Nephron progenitor cell (in vitro differentiated cells): ENCODE results near the gene CREBBP.

Experiments used
- DNase-seq: peaks from one replicate; pipeline ENCODE4 v3.0.0; 2021
- H3K27ac Mint-ChIP-seq: 2 replicates; pipeline ENCODE4 v1.8.0; 2021; ENCODE audit warnings: mild to moderate bottlenecking, moderate library complexity, mixed read lengths
- H3K27me3 Mint-ChIP-seq: 2 replicates; pipeline ENCODE4 v1.8.0; 2021; ENCODE audit warnings: mild to moderate bottlenecking, low read depth, mixed read lengths; ENCODE audit not compliant: poor library complexity
- H3K36me3 Mint-ChIP-seq: 2 replicates; pipeline ENCODE4 v1.8.0; 2021; ENCODE audit warnings: low read depth, mixed read lengths
- H3K4me1 Mint-ChIP-seq: 2 replicates; pipeline ENCODE4 v1.8.0; 2021; ENCODE audit warnings: mixed read lengths
- H3K4me3 Mint-ChIP-seq: 2 replicates; pipeline ENCODE4 v1.8.0; 2021; ENCODE audit warnings: mild to moderate bottlenecking, moderate library complexity, mixed read lengths
- H3K9me3 Mint-ChIP-seq: 2 replicates; pipeline ENCODE4 v1.8.0; 2021; ENCODE audit warnings: mild to moderate bottlenecking, moderate library complexity, mixed read lengths
- TF ChIP-seq, protein P1 (sequence below): fragments of 200-600 bp; sonication (generic); IDR thresholded peaks from 2 replicates; pipeline ENCODE4 v1.5.0; 2021; ENCODE audit warnings: antibody characterized with exemption

CREBBP gene

GRCh38 chr16:3792472-3793012, 88.0 kb downstream of the CREBBP start:
- Mint-ChIP-seq H3K36me3 (peaks cover 38% of the 10 kb centered on the region), H3K27ac (peak overlapping the region; percentile 74), H3K9me3 (no peaks in the 10 kb centered on the region), H3K27me3 (no peaks in the 10 kb centered on the region), H3K4me1 (peaks cover 7% of the 10 kb centered on the region), H3K4me3 (no peak overlapping the region)
- TF ChIP-seq, protein P1, sequence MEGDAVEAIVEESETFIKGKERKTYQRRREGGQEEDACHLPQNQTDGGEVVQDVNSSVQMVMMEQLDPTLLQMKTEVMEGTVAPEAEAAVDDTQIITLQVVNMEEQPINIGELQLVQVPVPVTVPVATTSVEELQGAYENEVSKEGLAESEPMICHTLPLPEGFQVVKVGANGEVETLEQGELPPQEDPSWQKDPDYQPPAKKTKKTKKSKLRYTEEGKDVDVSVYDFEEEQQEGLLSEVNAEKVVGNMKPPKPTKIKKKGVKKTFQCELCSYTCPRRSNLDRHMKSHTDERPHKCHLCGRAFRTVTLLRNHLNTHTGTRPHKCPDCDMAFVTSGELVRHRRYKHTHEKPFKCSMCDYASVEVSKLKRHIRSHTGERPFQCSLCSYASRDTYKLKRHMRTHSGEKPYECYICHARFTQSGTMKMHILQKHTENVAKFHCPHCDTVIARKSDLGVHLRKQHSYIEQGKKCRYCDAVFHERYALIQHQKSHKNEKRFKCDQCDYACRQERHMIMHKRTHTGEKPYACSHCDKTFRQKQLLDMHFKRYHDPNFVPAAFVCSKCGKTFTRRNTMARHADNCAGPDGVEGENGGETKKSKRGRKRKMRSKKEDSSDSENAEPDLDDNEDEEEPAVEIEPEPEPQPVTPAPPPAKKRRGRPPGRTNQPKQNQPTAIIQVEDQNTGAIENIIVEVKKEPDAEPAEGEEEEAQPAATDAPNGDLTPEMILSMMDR: no peak
- DNase-seq: no peak

DNA sequence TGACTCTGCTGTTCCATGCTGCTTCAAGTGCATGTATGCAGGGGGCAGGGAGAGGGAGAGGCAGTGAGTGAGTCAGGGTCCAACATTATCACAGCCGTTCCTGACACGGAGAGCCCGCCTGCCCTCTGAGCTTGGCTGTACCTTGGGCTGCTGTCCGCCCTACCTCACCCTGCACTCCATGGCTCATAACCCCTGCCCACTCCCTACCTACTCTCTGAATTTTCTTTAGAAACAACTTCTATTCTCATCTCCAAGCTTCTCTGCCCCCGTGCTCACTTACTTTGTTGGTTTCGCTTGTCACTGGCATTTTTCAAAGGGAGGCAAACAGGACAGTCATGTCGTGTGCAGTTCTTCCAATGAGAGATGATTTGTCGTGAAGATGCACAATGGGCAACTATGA, 88.8 kb downstream of the CREBBP start:
- Mint-ChIP-seq H3K27me3 (no peaks in the 10 kb centered on the region), H3K4me3 (no peak overlapping the region), H3K27ac (no peak overlapping the region), H3K9me3 (no peaks in the 10 kb centered on the region), H3K4me1 (no peaks in the 10 kb centered on the region), H3K36me3 (peaks cover 38% of the 10 kb centered on the region)
- TF ChIP-seq, protein P1: no peak
- DNase-seq: no peak

DNA sequence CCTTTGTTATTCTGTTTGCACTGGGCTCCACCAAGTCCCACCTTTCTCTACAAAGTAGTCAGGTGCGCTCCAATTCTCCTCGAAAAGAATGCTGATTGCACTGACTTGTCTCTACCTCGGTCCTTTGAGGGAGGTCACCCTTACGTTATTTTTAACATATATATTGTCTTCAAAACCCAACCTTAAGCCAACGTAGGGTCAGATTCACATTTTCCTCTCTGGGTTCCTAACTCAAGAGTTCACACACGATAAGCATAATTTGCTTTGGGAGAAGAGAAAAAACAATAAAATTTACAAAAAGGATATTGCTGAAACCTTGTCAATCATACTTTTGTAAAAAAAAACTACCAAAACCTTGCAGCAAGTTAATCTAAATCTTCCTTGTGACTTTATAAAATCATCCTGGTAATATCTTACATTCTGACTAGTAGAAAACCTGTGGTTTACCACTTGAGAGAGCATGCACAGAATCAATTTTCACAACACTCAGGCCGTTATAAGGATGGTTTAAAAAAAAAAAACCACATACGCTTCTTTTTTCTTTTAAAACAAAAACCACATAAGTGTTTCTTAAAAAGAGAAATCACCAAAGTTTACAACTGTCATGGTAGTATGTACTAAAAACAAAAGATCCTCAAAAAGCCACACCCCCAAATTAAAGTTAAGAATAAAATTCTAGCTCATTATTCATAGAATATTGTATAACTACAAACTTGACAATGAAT, 91.0 kb downstream of the CREBBP start:
- Mint-ChIP-seq H3K4me3 (no peak overlapping the region), H3K9me3 (no peaks in the 10 kb centered on the region), H3K4me1 (no peaks in the 10 kb centered on the region), H3K27ac (no peak overlapping the region), H3K36me3 (peaks cover 44% of the 10 kb centered on the region), H3K27me3 (no peaks in the 10 kb centered on the region)
- DNase-seq: no peak
- TF ChIP-seq, protein P1: no peak

DNA sequence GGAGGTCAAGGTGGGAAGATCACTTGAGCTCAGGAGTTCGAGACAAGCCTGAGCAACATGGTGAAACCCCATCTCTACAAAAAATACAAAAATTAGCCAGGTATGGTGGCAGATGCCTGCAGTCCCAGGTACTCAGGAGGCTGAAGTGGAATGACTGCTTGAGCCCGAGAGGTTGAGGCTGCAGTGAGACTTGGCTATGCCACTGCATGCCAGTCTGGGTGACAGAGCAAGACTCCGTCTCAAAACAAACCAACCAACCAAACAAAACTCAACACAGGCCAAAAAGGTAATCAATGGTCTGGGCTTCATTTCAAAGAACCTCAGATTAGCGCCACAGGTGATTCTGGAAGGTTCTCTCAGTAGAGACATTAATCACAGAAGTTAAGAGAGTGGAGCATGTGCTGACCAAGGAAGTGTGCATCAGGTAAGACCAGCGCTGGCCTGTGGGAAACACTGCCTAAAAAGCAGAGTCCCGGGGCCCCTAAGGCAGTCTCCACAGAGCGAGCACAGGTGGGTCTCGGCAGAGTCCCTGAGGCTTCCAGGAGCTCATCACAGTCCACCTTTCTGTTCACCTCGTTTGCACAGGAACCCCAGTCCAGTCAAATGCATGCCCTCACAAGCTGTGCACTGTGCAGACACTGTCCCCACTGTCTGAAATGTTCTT, 91.7 kb downstream of the CREBBP start:
- H3K4me1 Mint-ChIP-seq: no peaks in the 10 kb centered on the region
- peaks cover 44% of the 10 kb centered on the region for H3K36me3 Mint-ChIP-seq
- DNase-seq: no peak
- no peaks in the 10 kb centered on the region for H3K27me3 Mint-ChIP-seq
- TF ChIP-seq, protein P1: no peak
- H3K27ac Mint-ChIP-seq: no peak overlapping the region
- no peaks in the 10 kb centered on the region for H3K9me3 Mint-ChIP-seq
- no peak overlapping the region for H3K4me3 Mint-ChIP-seq

DNA sequence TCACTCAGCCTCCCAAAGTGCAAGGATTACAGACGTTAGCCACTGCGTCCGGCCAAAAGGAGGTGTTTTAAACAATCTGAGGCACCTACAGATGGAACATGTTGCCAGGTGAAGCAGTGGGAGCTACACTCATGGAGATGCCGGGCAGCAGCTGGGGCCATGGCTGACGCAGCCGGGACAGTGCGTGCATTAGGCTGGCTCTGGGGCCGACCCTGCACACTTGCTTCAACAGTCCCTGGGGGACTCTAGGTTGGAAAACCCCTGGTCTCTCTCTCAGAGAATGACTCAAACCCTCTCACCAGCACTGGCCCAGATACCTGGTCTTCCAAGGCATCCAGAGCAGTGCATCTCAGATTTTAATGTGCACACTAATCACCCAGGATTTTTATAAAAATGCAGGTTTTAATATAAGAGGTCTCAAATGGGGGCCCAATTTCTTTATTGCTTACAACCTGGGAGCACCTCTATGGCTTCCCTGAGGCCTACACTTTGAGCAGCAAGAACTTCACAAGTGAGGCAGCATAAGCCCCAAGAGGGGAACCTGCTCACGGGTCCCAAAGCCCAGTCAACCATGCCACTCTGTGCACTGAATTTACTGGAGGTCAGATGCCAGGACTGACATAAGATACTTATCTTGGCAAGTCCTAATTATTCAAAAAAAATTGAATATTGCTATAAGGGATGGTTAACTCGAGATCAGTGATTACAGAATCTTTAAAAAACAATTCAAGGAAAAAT, 92.4 kb downstream of the CREBBP start:
- Mint-ChIP-seq H3K4me3 (no peak overlapping the region), H3K27ac (no peak overlapping the region), H3K9me3 (no peaks in the 10 kb centered on the region), H3K4me1 (no peaks in the 10 kb centered on the region), H3K27me3 (no peaks in the 10 kb centered on the region), H3K36me3 (peaks cover 40% of the 10 kb centered on the region)
- TF ChIP-seq, protein P1: no peak
- DNase-seq: no peak
